MCF 10A (cell line): ENCODE results near the gene BRAT1. TPM values are rescaled to one million over a fixed set of nuclear protein-coding genes. Genes with fewer than 3 reads are reported as not detected.
A peak's percentile ranks its signal among the peaks of the same experiment; 100 is the strongest.

Experiments used
- BruUV-seq: library from RNA; stranded (reverse); fragments of 400-500 nt; replicated peaks from 2 replicates; lab custom pipeline; 2021; lab: Mats Ljungman, UMichigan
- CTCF ChIA-PET: fragments of 300-600 bp; sonication (Branson Sonifier 250); formaldehyde crosslinking; extraction: SDS; loops from one replicate; lab custom pipeline; 2021; ENCODE audit warnings: antibody characterized with exemption, inconsistent platforms; lab: Yijun Ruan, JAX
- POLR2A ChIA-PET: fragments of 300-600, 350-650 bp; sonication (Branson Sonifier 250); formaldehyde crosslinking; extraction: SDS; loops from one replicate; lab custom pipeline; 2020; ENCODE audit warnings: antibody characterized with exemption, inconsistent platforms; lab: Yijun Ruan, JAX
- DNase-seq: peaks from one replicate; pipeline ENCODE4 v3.0.0-alpha.2; 2018; ENCODE audit not compliant: unreplicated experiment
- H3K27ac Mint-ChIP-seq: one replicate; pipeline ENCODE4 v1.8.0; 2022; ENCODE audit warnings: mild to moderate bottlenecking, low read depth, mixed read lengths; ENCODE audit not compliant: unreplicated experiment
- H3K27me3 Mint-ChIP-seq: one replicate; pipeline ENCODE4 v1.8.0; 2022; ENCODE audit warnings: mixed read lengths; ENCODE audit not compliant: insufficient read depth, unreplicated experiment
- H3K36me3 Mint-ChIP-seq: one replicate; pipeline ENCODE4 v1.8.0; 2022; ENCODE audit warnings: mild to moderate bottlenecking, moderate library complexity, mixed read lengths; ENCODE audit not compliant: insufficient read depth, unreplicated experiment
- H3K4me1 Mint-ChIP-seq: one replicate; pipeline ENCODE4 v1.8.0; 2022; ENCODE audit warnings: mixed read lengths; ENCODE audit not compliant: insufficient read depth, unreplicated experiment
- H3K4me3 Mint-ChIP-seq: one replicate; pipeline ENCODE4 v1.8.0; 2022; ENCODE audit warnings: mild to moderate bottlenecking, moderate library complexity, mixed read lengths; ENCODE audit not compliant: unreplicated experiment
- H3K9me3 Mint-ChIP-seq: one replicate; pipeline ENCODE4 v1.8.0; 2022; ENCODE audit warnings: mixed read lengths; ENCODE audit not compliant: unreplicated experiment
- CTCF ChIP-seq: fragments of 200-600 bp; IDR thresholded peaks from one replicate; pipeline ENCODE4 v1.8.0; 2022; ENCODE audit warnings: antibody characterized with exemption, mild to moderate bottlenecking; ENCODE audit not compliant: unreplicated experiment
- intact Hi-C: fragments of 100-400 bp; cut with micrococcal nuclease; formaldehyde crosslinking; loops from 2 replicates; pipeline ENCODE4 v1.14.1; 2022
- total RNA-seq: library from RNA; stranded (reverse); gene quantifications from 2 replicates; pipeline ENCODE4 v1.2.3, GENCODE V29; 2022

The BRAT1 gene
- total RNA-seq, 1 experiment from 2014 or later: 18.0 TPM

- BruUV-seq: no TSS peak
- peak; percentile 84 for DNase-seq
- H3K9me3 Mint-ChIP-seq: no peaks in the 10 kb centered on the region
- intact Hi-C loops: no loop called here
- no peaks in the 10 kb centered on the region for H3K36me3 Mint-ChIP-seq
- H3K27me3 Mint-ChIP-seq: no peaks in the 10 kb centered on the region
- TF ChIP-seq CTCF: no peak
- ChIA-PET POLR2A (interaction anchor here (1.2 kb wide), 1 partner anchor 36 kb away, joined by 5 read pairs; the partner anchor contains the start of gene BRAT1), CTCF (interaction anchor here (0.6 kb wide), 1 partner anchor 66 kb away, joined by 3 read pairs; no protein-coding TSS in a partner anchor)
- peaks cover 16% of the 10 kb centered on the region for H3K4me1 Mint-ChIP-seq
- no peak within 1 kb of the TSS for H3K27ac Mint-ChIP-seq
- peak within 1 kb of the TSS; percentile 75 for H3K4me3 Mint-ChIP-seq
Measured at GRCh38 chr7:2519119-2519930, 36.0 kb downstream of the BRAT1 start, which contains the start of gene LFNG. TSS of gene LFNG (plus strand) at chr7:2519774. CDS start at chr7:2519862, 88 bp downstream.

GRCh38 chr7:2518737-2519118 lies 36.6 kb downstream of the BRAT1 start:
- no TSS peak for BruUV-seq
- H3K9me3 Mint-ChIP-seq: no peaks in the 10 kb centered on the region
- no peak for TF ChIP-seq CTCF
- DNase-seq: no peak
- no peaks in the 10 kb centered on the region for H3K27me3 Mint-ChIP-seq
- no peaks in the 10 kb centered on the region for H3K36me3 Mint-ChIP-seq
- ChIA-PET POLR2A (no interaction called here), CTCF (interaction anchor here (0.6 kb wide), 1 partner anchor 66 kb away, joined by 3 read pairs; no protein-coding TSS in a partner anchor)
- intact Hi-C loops: no loop called here
- peaks cover 16% of the 10 kb centered on the region for H3K4me1 Mint-ChIP-seq
- H3K4me3 Mint-ChIP-seq: peak overlapping the region; percentile 26
- H3K27ac Mint-ChIP-seq: no peak overlapping the region

- ChIA-PET CTCF (no interaction called here), POLR2A (interaction anchor here (0.6 to 0.7 kb wide), 2 partner anchors 15 to 41 kb away, joined by 3 read pairs; partner anchors contain the start of gene IQCE)
- no TSS peak for BruUV-seq
- no peak for TF ChIP-seq CTCF
- Mint-ChIP-seq H3K36me3 (no peaks in the 10 kb centered on the region), H3K4me3 (peak overlapping the region; percentile 26), H3K9me3 (no peaks in the 10 kb centered on the region), H3K27me3 (no peaks in the 10 kb centered on the region), H3K27ac (no peak overlapping the region), H3K4me1 (peaks cover 11% of the 10 kb centered on the region)
- no peak for DNase-seq
- intact Hi-C loops: no loop called here
Measured at GRCh38 chr7:2517678-2518507, 37.4 kb downstream of the BRAT1 start.

- no peak overlapping the region for H3K4me3 Mint-ChIP-seq
- intact Hi-C loops: no loop called here
- BruUV-seq: no TSS peak
- H3K9me3 Mint-ChIP-seq: no peaks in the 10 kb centered on the region
- H3K27ac Mint-ChIP-seq: no peak overlapping the region
- TF ChIP-seq CTCF: no peak
- no peaks in the 10 kb centered on the region for H3K36me3 Mint-ChIP-seq
- no peaks in the 10 kb centered on the region for H3K27me3 Mint-ChIP-seq
- peaks cover 5% of the 10 kb centered on the region for H3K4me1 Mint-ChIP-seq
- POLR2A ChIA-PET: interaction anchor here (0.7 kb wide), 1 partner anchor 14 kb away, joined by 3 read pairs; no protein-coding TSS in a partner anchor
- DNase-seq: no peak
- CTCF ChIA-PET: no interaction called here
Measured at GRCh38 chr7:2517026-2517425, 38.3 kb downstream of the BRAT1 start.
